H1 (cell line): ENCODE data around the gene SCYGR1. TPM values are rescaled to one million over a fixed set of nuclear protein-coding genes. Genes with fewer than 3 reads are reported as not detected.

Experiments
- CTCF ChIA-PET: fragments of 300-600 bp; sonication (Branson Sonifier 250); formaldehyde crosslinking; loops from one replicate; lab custom pipeline; 2021; ENCODE audit not compliant: partially characterized antibody; lab: Charles Lee
- POLR2A ChIA-PET: fragments of 300-600 bp; sonication (Branson Sonifier 250); formaldehyde crosslinking; loops from one replicate; lab custom pipeline; 2021; ENCODE audit warnings: inconsistent platforms; ENCODE audit not compliant: partially characterized antibody; lab: Charles Lee
- DNase-seq, 2 experiments: peaks; one replicate each; pipeline versions ENCODE4 v3.0.0 to v3.0.0-alpha.2; 2010 to 2022; ENCODE audit warnings: low spot score in 2 of 2, low read depth in 1 of 2, mixed read lengths in 1 of 2
- FAIRE-seq: peaks from 2 replicates; lab custom pipeline; 2011; peaks lifted over from hg19 to GRCh38; lab: Jason Lieb, UNC
- H2AFZ ChIP-seq: 2 replicates; pipeline ENCODE4 v1.8.1; 2012; ENCODE audit warnings: low read length, inconsistent platforms
- H2AK5ac ChIP-seq: 2 replicates; pipeline ENCODE4 v1.6.1; 2013; ENCODE audit warnings: low read depth, low read length
- H2BK120ac ChIP-seq: replicated peaks from 2 replicates; pipeline ENCODE3; 2013; ENCODE audit warnings: low read depth, low read length, inconsistent platforms
- H2BK12ac ChIP-seq: 2 replicates; pipeline ENCODE4 v1.6.1; 2013; ENCODE audit warnings: low read depth, low read length
- H2BK15ac ChIP-seq: 2 replicates; pipeline ENCODE4 v1.6.1; 2013; ENCODE audit warnings: low read length
- H2BK20ac ChIP-seq: 2 replicates; pipeline ENCODE4 v1.6.1; 2013; ENCODE audit warnings: low read length
- H2BK5ac ChIP-seq: 2 replicates; pipeline ENCODE4 v1.6.1; 2013; ENCODE audit warnings: low read depth, low read length
- H3K14ac ChIP-seq: 2 replicates; pipeline ENCODE4 v1.6.1; 2013; ENCODE audit warnings: inconsistent platforms; ENCODE audit not compliant: insufficient read length
- H3K18ac ChIP-seq: 2 replicates; pipeline ENCODE4 v1.6.1; 2013; ENCODE audit warnings: low read length; ENCODE audit errors: extremely low read depth
- H3K23ac ChIP-seq: 2 replicates; pipeline ENCODE4 v1.6.1; 2013; ENCODE audit warnings: inconsistent platforms; ENCODE audit not compliant: insufficient read length
- H3K23me2 ChIP-seq: 2 replicates; pipeline ENCODE4 v1.6.1; 2013; ENCODE audit warnings: low read depth, low read length
- H3K27ac ChIP-seq: 2 replicates; pipeline ENCODE4 v1.6.1; 2011; ENCODE audit warnings: low read depth, low read length, inconsistent platforms
- H3K27me3 ChIP-seq, 4 experiments: replicated peaks in 1 of 4; 1 replicate in 1 of 4; 2 replicates in 3 of 4; pipeline versions ENCODE4 v1.6.1 to v1.8.1; 2011 to 2013; ENCODE audit warnings: low read length in 3 of 4, mild to moderate bottlenecking in 3 of 4, inconsistent platforms in 2 of 4, mixed read lengths in 2 of 4, moderate library complexity in 1 of 4; ENCODE audit not compliant: control insufficient read depth in 3 of 4, insufficient read depth in 3 of 4; ENCODE audit errors: extremely low read depth in 1 of 4
- H3K36me3 ChIP-seq, 4 experiments: 2 replicates each; pipeline versions ENCODE4 v1.6.1 to v1.8.1; 2011 to 2013; ENCODE audit warnings: mild to moderate bottlenecking in 4 of 4, low read length in 3 of 4, moderate library complexity in 2 of 4, control low read depth in 1 of 4, inconsistent platforms in 1 of 4; ENCODE audit not compliant: insufficient read depth in 4 of 4, control insufficient read depth in 2 of 4
- H3K4ac ChIP-seq: replicated peaks from 2 replicates; pipeline ENCODE3; 2013; ENCODE audit warnings: low read length, low read depth, mixed read lengths, inconsistent platforms; ENCODE audit not compliant: insufficient read length
- H3K4me1 ChIP-seq, 4 experiments: replicated peaks in 1 of 4; 1 replicate in 1 of 4; 2 replicates in 3 of 4; pipeline versions ENCODE4 v1.6.1 to v1.8.1; 2011 to 2013; ENCODE audit warnings: low read length in 3 of 4, inconsistent platforms in 2 of 4, mixed read lengths in 1 of 4; ENCODE audit not compliant: insufficient read depth in 4 of 4, control insufficient read depth in 3 of 4
- H3K4me2 ChIP-seq, 2 experiments: 2 replicates each; pipeline versions ENCODE4 v1.6.1 to v1.8.1; 2011 to 2013; ENCODE audit warnings: low read depth in 2 of 2, low read length in 2 of 2, control low read depth in 1 of 2, inconsistent platforms in 1 of 2, mild to moderate bottlenecking in 1 of 2; ENCODE audit not compliant: insufficient read depth in 1 of 2
- H3K4me3 ChIP-seq, 4 experiments: fragments of 200-600, 300-600 bp in 1 of 4; sonication (generic), shearing (Covaris generic), sonication (Bioruptor Twin) in 1 of 4; 2 replicates each; pipeline versions ENCODE4 v1.5.1 to v1.8.1; 2011 to 2016; ENCODE audit warnings: low read length in 4 of 4, low read depth in 3 of 4, control low read depth in 2 of 4, inconsistent platforms in 2 of 4, mild to moderate bottlenecking in 2 of 4, mixed read lengths in 1 of 4, moderate library complexity in 1 of 4; ENCODE audit not compliant: insufficient read depth in 2 of 4; ENCODE audit errors: extremely low read depth in 1 of 4
- H3K56ac ChIP-seq: replicated peaks from 2 replicates; pipeline ENCODE3; 2013; ENCODE audit warnings: low read depth, mild to moderate bottlenecking, mixed read lengths, low read length, inconsistent platforms; ENCODE audit not compliant: insufficient read length
- H3K79me1 ChIP-seq: 2 replicates; pipeline ENCODE4 v1.6.1; 2013; ENCODE audit warnings: low read depth, low read length, control low read depth
- H3K79me2 ChIP-seq, 2 experiments: 2 replicates each; pipeline versions ENCODE4 v1.6.1 to v1.8.1; 2012 to 2013; ENCODE audit warnings: low read length in 2 of 2, mild to moderate bottlenecking in 2 of 2, inconsistent platforms in 1 of 2; ENCODE audit not compliant: insufficient read depth in 2 of 2, control insufficient read depth in 1 of 2
- H3K9ac ChIP-seq, 4 experiments: replicated peaks in 1 of 4; 1 replicate in 1 of 4; 2 replicates in 3 of 4; pipeline versions ENCODE4 v1.6.1 to v1.8.1; 2011 to 2013; ENCODE audit warnings: low read depth in 3 of 4, low read length in 3 of 4, control low read depth in 2 of 4, mild to moderate bottlenecking in 2 of 4, moderate library complexity in 2 of 4, inconsistent platforms in 1 of 4; ENCODE audit errors: extremely low read depth in 1 of 4
- H3K9me3 ChIP-seq, 2 experiments: 2 replicates each; pipeline versions ENCODE4 v1.6.1 to v1.8.1; 2012 to 2013; ENCODE audit warnings: mild to moderate bottlenecking in 2 of 2, moderate library complexity in 2 of 2, control low read depth in 1 of 2, inconsistent platforms in 1 of 2, low read depth in 1 of 2, low read length in 1 of 2, mixed read lengths in 1 of 2; ENCODE audit not compliant: insufficient read depth in 2 of 2
- H4K20me1 ChIP-seq, 2 experiments: replicated peaks in 1 of 2; 2 replicates each; pipeline versions ENCODE3 to v1.8.1; 2011 to 2013; ENCODE audit warnings: inconsistent platforms in 2 of 2, low read length in 2 of 2, mild to moderate bottlenecking in 1 of 2; ENCODE audit not compliant: insufficient read depth in 2 of 2, control insufficient read depth in 1 of 2
- H4K5ac ChIP-seq: 2 replicates; pipeline ENCODE4 v1.6.1; 2013; ENCODE audit warnings: low read length, low read depth, mixed read lengths, inconsistent platforms; ENCODE audit not compliant: insufficient read length
- H4K8ac ChIP-seq: 2 replicates; pipeline ENCODE4 v1.8.0; 2013; ENCODE audit warnings: mild to moderate bottlenecking, moderate library complexity, low read length, inconsistent platforms; ENCODE audit not compliant: insufficient read depth; ENCODE audit errors: extremely low read depth
- H4K91ac ChIP-seq: replicated peaks from 2 replicates; pipeline ENCODE3; 2013; ENCODE audit warnings: low read length, mixed read lengths, inconsistent platforms; ENCODE audit not compliant: insufficient read length
- BRCA1 ChIP-seq: IDR thresholded peaks from 2 replicates; pipeline ENCODE4 v1.6.1; 2012; ENCODE audit warnings: low read depth, low read length, improper control_type of control experiment
- MAFK ChIP-seq: IDR thresholded peaks from 2 replicates; pipeline ENCODE4 v1.6.1; 2012; ENCODE audit warnings: low read depth, mild to moderate bottlenecking, improper control_type of control experiment, low read length
- SIRT6 ChIP-seq: IDR thresholded peaks from one replicate; pipeline ENCODE4 v1.7.1; 2012; ENCODE audit warnings: low read length, inconsistent platforms
- TCF12 ChIP-seq: IDR thresholded peaks from 2 replicates; pipeline ENCODE4 v1.6.1; 2011; ENCODE audit warnings: low read depth, mild to moderate bottlenecking, low read length
- WGBS, 2 experiments: shearing (Covaris generic) in 1 of 2; methylation state at CpG; one replicate each; pipeline versions ENCODE4 v1.1.6 to v1.1.7; 2013 to 2015; ENCODE audit warnings: low lambda C conversion rate in 2 of 2, mixed read lengths in 2 of 2, inconsistent platforms in 1 of 2, low coverage in 1 of 2, missing lambda C conversion rate in 1 of 2; ENCODE audit not compliant: insufficient replicate concordance in 2 of 2, insufficient coverage in 1 of 2, insufficient read length in 1 of 2; ENCODE audit errors: extremely low coverage in 1 of 2, missing lambda C conversion rate in 1 of 2; 5-methylcytosine and 5-hydroxymethylcytosine counted together
- polyA plus RNA-seq, 7 experiments: library from polyadenylated mRNA; depleted of rRNA in 3 of 7; stranded (reverse) in 5 of 7; unstranded in 2 of 7; fragments of >200 nt in 5 of 7; fragments of 200-250 nt in 2 of 7; gene quantifications; 1 replicate in 5 of 7; 2 replicates in 1 of 7; 4 replicates in 1 of 7; pipeline versions ENCODE4 v1.2.1 to v1.2.3, GENCODE V29; 2011 to 2013; ENCODE audit warnings: missing spikeins in 2 of 7, mixed read lengths in 2 of 7
- total RNA-seq: library from RNA; stranded (reverse); fragmentation: NEBNext Ultra II Directional; extraction: Animal tissue kit (Norgen Biotek cat#: 25700); gene quantifications from 2 replicates; pipeline ENCODE4 v1.2.1, GENCODE V29; 2021

SCYGR1 gene
- total and polyA plus RNA-seq, 2 of the 8 experiments (the other 6 are each of a cell fraction or from before 2014, with no cell fraction given): not detected

GRCh38 chr2:227423656-227424499, 36.1 kb upstream of the SCYGR1 start:
- Histone ChIP-seq H2BK5ac (no peak overlapping the region), H4K91ac (no peak overlapping the region), H3K14ac (no peak overlapping the region), H3K23me2 (no peaks in the 10 kb centered on the region), H3K4me2 (no peak overlapping the region), H2BK120ac (no peak overlapping the region), H2AFZ (0 out of 2 replicates have a peak overlapping the region, but pooled peaks have one; percentile 11), H3K4me3 (no peak overlapping the region), H3K79me1 (no peaks in the 10 kb centered on the region), H4K20me1 (no peaks in the 10 kb centered on the region), H2AK5ac (no peak overlapping the region), H3K9ac (peak overlapping the region in 1 of 4 experiments; percentile 5; a peak in 2 of 7 replicates), H3K56ac (no peak overlapping the region), H3K4me1 (no peaks in the 10 kb centered on the region), H3K23ac (no peak overlapping the region), H4K5ac (no peak overlapping the region), H2BK15ac (no peak overlapping the region), H4K8ac (no peak overlapping the region), H3K18ac (no peak overlapping the region), H3K79me2 (no peaks in the 10 kb centered on the region), H3K4ac (no peak overlapping the region), H3K9me3 (no peaks in the 10 kb centered on the region), H2BK12ac (no peak overlapping the region), H3K27me3 (no peaks in the 10 kb centered on the region), H3K27ac (no peak overlapping the region), H3K36me3 (no peaks in the 10 kb centered on the region), H2BK20ac (no peak overlapping the region)
- ChIA-PET POLR2A (no interaction called here), CTCF (no interaction called here)
- DNase-seq (no peak), FAIRE-seq (no peak)
- TF ChIP-seq SIRT6 (no peak), BRCA1 (no peak), MAFK (0 out of 2 replicates have a peak, but pooled peaks have one; percentile 39), TCF12 (no peak)
- WGBS, 2 experiments: 84% methylated on average over 10 of the region's 10 CpGs; no CpG with 5 or more reads in 1 of the 2 experiments
